ENCODE measurements around the gene NDUFA11.

DNA sequence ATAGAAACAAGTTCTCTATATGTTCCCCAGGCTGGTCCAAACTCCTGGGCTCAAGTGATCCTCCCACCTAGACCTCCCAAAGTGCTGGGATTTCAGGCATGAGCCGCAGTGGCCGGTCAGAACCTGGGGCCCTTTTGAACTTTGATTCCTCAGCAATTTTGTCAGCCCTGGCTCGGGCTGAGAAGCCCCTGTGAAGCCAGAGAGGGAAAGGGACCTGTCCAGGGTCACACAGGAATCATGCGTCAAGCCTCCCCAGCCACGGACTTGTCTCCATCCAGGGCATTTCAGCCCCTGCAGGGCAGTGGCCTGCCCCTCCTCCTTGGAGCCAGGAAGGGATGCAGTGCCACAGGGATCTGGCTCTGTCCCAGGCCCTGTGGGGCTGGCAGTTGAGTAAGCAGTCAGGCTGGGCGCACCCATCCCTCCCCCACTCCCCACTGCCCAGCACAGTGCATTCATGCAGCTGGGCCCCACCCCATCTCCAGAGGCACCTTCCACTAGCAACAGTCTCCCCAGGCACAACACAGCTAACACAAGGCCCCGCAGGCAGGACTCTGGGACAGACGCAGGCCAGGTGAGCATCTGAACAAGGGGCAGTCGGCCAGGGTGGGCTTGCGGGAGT, 10.3 kb upstream of the NDUFA11 start, which contains the start of gene CAPS:
- TF ChIP-seq, protein P1, sequence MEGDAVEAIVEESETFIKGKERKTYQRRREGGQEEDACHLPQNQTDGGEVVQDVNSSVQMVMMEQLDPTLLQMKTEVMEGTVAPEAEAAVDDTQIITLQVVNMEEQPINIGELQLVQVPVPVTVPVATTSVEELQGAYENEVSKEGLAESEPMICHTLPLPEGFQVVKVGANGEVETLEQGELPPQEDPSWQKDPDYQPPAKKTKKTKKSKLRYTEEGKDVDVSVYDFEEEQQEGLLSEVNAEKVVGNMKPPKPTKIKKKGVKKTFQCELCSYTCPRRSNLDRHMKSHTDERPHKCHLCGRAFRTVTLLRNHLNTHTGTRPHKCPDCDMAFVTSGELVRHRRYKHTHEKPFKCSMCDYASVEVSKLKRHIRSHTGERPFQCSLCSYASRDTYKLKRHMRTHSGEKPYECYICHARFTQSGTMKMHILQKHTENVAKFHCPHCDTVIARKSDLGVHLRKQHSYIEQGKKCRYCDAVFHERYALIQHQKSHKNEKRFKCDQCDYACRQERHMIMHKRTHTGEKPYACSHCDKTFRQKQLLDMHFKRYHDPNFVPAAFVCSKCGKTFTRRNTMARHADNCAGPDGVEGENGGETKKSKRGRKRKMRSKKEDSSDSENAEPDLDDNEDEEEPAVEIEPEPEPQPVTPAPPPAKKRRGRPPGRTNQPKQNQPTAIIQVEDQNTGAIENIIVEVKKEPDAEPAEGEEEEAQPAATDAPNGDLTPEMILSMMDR (IDR thresholded peaks at IDR 0.05; ENCODE audit: borderline replicate concordance, extremely low read depth, low read length, poor library complexity, severe bottlenecking): no peak
- TF ChIP-seq EZH2 (IDR thresholded peaks at IDR 0.05; ENCODE audit: borderline replicate concordance, low read depth, low read length, severe bottlenecking): no peak

Data from DND-41 (cell line).